WTC11 (cell line): ENCODE results near the gene BDKRB2.

Experiments
- CTCF ChIP-seq: fragments of 200-600 bp; IDR thresholded peaks from 2 replicates; pipeline ENCODE4 v1.8.0; 2022; ENCODE audit warnings: antibody characterized with exemption
- FOXP1 ChIP-seq: sonication (generic); formaldehyde crosslinking; IDR thresholded peaks from 2 replicates; pipeline ENCODE4 v1.8.0; 2022; ENCODE audit warnings: missing genetic modification reagents, mild to moderate bottlenecking, moderate library complexity, borderline replicate concordance
- NFYB ChIP-seq: sonication (generic); formaldehyde crosslinking; conservative IDR thresholded peaks from 2 replicates; pipeline ENCODE4 v1.8.0; 2022; ENCODE audit warnings: low read depth, missing genetic modification reagents

GRCh38 chr14:96154900-96155299 lies 49.7 kb upstream of the BDKRB2 start:
- no peak for TF ChIP-seq NFYB
- no peak for TF ChIP-seq FOXP1
- no peak for TF ChIP-seq CTCF
